Occipital lobe (tissue), 3 donors: Measurements from ENCODE around the gene FGF14. TPM values are rescaled to one million over a fixed set of nuclear protein-coding genes. Genes with fewer than 3 reads are reported as not detected.

ENCODE experiments used
- DNase-seq: peaks from one replicate; lab custom pipeline; 2025; lab: John Stamatoyannopoulos, UW
- small RNA-seq: library from RNA; depleted of rRNA; stranded (forward); fragments of <200 nt; gene quantifications from one replicate; pipeline ENCODE3, GENCODE V24; 2014
- total RNA-seq: library from RNA; depleted of rRNA; stranded (reverse); fragments of >200 nt; gene quantifications from one replicate; pipeline ENCODE4 v1.2.3, GENCODE V29; 2014

Gene FGF14
- total RNA-seq, 1 donor from 2014 or later, result 69.1 TPM

GRCh38 chr13:101673360-101674105 is 728.3 kb downstream of the FGF14 start:
- DNase-seq, result no peak

GRCh38 chr13:101661839-101662238 is 740.0 kb downstream of the FGF14 start:
- DNase-seq, result no peak

Small RNAs within 50 kb of the gene (small RNA-seq; reads per million reads assigned to genes)
- gene MIR2681 (0.84 reads per million, percentile 69 among the genes with 10 or more reads in this experiment), gene MIR4705 (0.46 reads per million, percentile 45 among the genes with 10 or more reads in this experiment), gene RNU1-24P (not detected), gene RNY1P2 (not detected), gene RPL39P29 (not detected)

Other genes starting within 250 kb of the FGF14 start
- gene TPP2, start 194.9 kb upstream of the FGF14 start, total RNA-seq, result 68.9 TPM